Testis (tissue), 3 donors: Measurements from ENCODE around the gene PAXX. TPM values are rescaled to one million over a fixed set of nuclear protein-coding genes. Genes with fewer than 3 reads are reported as not detected.

Experiments
- DNase-seq: peaks from one replicate; pipeline ENCODE4 v3.0.0-alpha.2; 2019
- H3K27ac ChIP-seq, 2 donors: fragments of 200-600 bp; sonication (generic); one replicate each; pipeline ENCODE4 v1.5.1; 2019
- H3K27me3 ChIP-seq: fragments of 200-600 bp; sonication (generic); one replicate; pipeline ENCODE4 v1.5.1; 2019
- H3K36me3 ChIP-seq: fragments of 200-600 bp; sonication (generic); one replicate; pipeline ENCODE4 v1.5.1; 2017; ENCODE audit warnings: low read depth; ENCODE audit errors: missing control alignments
- H3K4me1 ChIP-seq: fragments of 200-600 bp; sonication (generic); one replicate; pipeline ENCODE4 v1.5.1; 2019
- H3K4me3 ChIP-seq, 2 donors: fragments of 200-600 bp; sonication (generic); one replicate each; pipeline ENCODE4 v1.5.1; 2017 to 2019
- H3K9me3 ChIP-seq: fragments of 200-600 bp; sonication (generic); one replicate; pipeline ENCODE4 v1.5.1; 2017
- POLR2A ChIP-seq: fragments of 450-650 bp; IDR thresholded peaks from one replicate; pipeline ENCODE4 v1.6.1; 2017; ENCODE audit warnings: antibody characterized with exemption, mild to moderate bottlenecking, moderate library complexity
- WGBS, 2 donors: methylation state at CpG; one replicate each; pipeline ENCODE4 v1.1.5; 2018; 5-methylcytosine and 5-hydroxymethylcytosine counted together
- intact Hi-C: fragments of 100-400 bp; cut with DNase I; formaldehyde crosslinking; loops from one replicate; pipeline ENCODE4 v1.15.1; 2023; ENCODE audit warnings: low total_unique reads
- polyA plus RNA-seq: library from polyadenylated mRNA; stranded (reverse); fragments of 350-450 nt; fragmentation: Illumina TruSeq; extraction: RNeasy Lipid Tissue Mini Kit (QIAGEN cat#74804); gene quantifications from one replicate; pipeline ENCODE4 v1.2.3, GENCODE V29; 2014; ENCODE audit warnings: low read depth, low replicate concordance; ENCODE audit not compliant: insufficient read depth
- total RNA-seq, 2 donors: library from RNA; depleted of rRNA; stranded (reverse); fragments of >200 nt; gene quantifications; one replicate each; pipeline ENCODE4 v1.2.3, GENCODE V29; 2016
- TF ChIP-seq, protein P1 (sequence below), 3 experiments: fragments of 450-650 bp in 2 of 3; fragments of 200-600 bp in 1 of 3; sonication (generic) in 1 of 3; IDR thresholded peaks; one replicate each; pipeline ENCODE4 v1.5.1; 2016 to 2019; ENCODE audit warnings: antibody characterized with exemption in 3 of 3, mild to moderate bottlenecking in 2 of 3, moderate library complexity in 1 of 3

The PAXX gene
- total and polyA plus RNA-seq, 3 donors from 2014 or later: 25.9 to 56.6 (median 47.8) TPM

DNA sequence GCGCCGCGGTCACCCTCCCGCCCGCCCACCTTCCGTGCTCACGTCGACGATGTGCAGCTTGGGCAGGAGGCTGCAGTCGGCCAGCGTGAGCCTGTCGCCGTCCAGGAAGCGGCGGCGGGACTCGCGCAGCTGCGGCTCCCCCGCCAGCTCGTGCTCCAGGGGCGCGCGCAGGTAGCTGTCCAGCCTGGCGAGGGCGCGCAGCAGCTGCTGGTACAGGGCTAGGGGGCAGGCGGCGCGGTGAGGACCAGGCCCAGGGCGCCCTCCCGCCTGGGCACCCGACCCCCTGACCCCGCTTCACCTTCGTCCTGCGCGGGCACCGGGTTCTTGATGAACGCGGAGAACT is 2.6 kb downstream of the PAXX start:
- Histone ChIP-seq H3K9me3 (no peaks in the 10 kb centered on the region), H3K4me3 (peak overlapping the region; percentile 12 to 44), H3K4me1 (peaks cover 21% of the 10 kb centered on the region), H3K27me3 (no peaks in the 10 kb centered on the region), H3K36me3 (no peaks in the 10 kb centered on the region), H3K27ac (no peak overlapping the region)
- TF ChIP-seq POLR2A: no peak
- TF ChIP-seq, protein P1, sequence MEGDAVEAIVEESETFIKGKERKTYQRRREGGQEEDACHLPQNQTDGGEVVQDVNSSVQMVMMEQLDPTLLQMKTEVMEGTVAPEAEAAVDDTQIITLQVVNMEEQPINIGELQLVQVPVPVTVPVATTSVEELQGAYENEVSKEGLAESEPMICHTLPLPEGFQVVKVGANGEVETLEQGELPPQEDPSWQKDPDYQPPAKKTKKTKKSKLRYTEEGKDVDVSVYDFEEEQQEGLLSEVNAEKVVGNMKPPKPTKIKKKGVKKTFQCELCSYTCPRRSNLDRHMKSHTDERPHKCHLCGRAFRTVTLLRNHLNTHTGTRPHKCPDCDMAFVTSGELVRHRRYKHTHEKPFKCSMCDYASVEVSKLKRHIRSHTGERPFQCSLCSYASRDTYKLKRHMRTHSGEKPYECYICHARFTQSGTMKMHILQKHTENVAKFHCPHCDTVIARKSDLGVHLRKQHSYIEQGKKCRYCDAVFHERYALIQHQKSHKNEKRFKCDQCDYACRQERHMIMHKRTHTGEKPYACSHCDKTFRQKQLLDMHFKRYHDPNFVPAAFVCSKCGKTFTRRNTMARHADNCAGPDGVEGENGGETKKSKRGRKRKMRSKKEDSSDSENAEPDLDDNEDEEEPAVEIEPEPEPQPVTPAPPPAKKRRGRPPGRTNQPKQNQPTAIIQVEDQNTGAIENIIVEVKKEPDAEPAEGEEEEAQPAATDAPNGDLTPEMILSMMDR (IDR thresholded peaks at IDR 0.05): no peak
- intact Hi-C loops: no loop called here
- 50 to 63% methylated on average over 11 to 40 of the region's 40 CpGs for WGBS, 2 donors
- DNase-seq: no peak

DNA sequence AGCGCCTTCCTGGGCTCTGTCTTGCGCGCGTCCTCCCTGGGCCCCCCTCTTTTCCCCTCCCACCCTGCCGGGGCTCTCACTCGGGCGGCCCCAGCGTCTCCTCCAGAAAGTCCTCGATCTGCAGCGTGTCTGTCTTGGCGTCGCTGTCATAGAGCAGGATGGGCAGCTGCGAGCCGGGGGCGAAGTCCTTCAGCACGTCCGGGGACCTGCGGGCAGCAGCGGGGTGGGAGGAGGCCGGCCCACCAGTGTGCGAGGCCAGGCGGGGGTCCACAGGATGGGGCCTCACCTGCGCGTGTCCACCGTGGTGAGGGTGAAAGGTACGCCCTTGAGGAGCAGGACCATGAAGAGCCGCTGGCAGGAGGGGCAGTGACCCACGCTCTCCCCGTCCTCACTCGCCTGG is 3.1 kb downstream of the PAXX start:
- intact Hi-C loops: no loop called here
- Histone ChIP-seq H3K27ac (no peak overlapping the region), H3K9me3 (no peaks in the 10 kb centered on the region), H3K36me3 (no peaks in the 10 kb centered on the region), H3K4me1 (peaks cover 21% of the 10 kb centered on the region), H3K27me3 (no peaks in the 10 kb centered on the region), H3K4me3 (peak overlapping the region in 1 of 2 donors; percentile 44)
- DNase-seq: no peak
- TF ChIP-seq, protein P1 (IDR thresholded peaks at IDR 0.05): no peak
- TF ChIP-seq POLR2A: no peak
- 40 to 46% methylated on average over 8 to 30 of the region's 30 CpGs for WGBS, 2 donors

DNA sequence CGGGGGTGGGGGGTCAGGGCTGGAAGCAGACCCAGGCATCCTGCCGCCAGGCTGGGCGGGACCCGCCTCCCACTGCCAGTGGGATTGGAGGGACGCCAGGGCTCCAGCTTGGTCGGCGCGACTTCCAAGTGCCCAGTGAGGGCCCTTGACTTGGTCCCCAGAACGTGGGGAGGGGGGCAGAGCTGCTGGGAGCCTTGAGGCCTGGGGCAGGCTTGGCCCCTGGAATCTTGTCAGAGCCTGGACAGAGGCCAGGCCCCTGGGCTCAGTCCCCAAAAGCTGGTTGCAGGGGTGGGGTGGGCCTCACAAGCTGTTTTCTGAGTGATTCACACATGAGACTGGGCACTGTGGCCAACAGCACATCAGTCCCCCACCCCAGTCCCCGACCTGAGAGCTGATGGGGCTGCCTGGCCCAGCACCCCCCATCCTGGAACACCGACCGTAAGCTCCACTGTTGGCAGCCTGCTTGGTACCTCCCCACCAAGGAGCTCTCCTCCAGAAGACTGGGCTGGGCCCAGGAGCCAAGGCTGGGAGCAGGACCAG is 3.6 kb downstream of the PAXX start:
- TF ChIP-seq, protein P1 (IDR thresholded peaks at IDR 0.05): no peak
- no peak for TF ChIP-seq POLR2A
- intact Hi-C loops: no loop called here
- Histone ChIP-seq H3K27ac (no peak overlapping the region), H3K27me3 (no peaks in the 10 kb centered on the region), H3K9me3 (no peaks in the 10 kb centered on the region), H3K4me1 (peaks cover 21% of the 10 kb centered on the region), H3K4me3 (no peak overlapping the region), H3K36me3 (no peaks in the 10 kb centered on the region)
- WGBS, 2 donors: 17 to 30% methylated on average over 7 to 9 of the region's 12 CpGs
- no peak for DNase-seq

DNA sequence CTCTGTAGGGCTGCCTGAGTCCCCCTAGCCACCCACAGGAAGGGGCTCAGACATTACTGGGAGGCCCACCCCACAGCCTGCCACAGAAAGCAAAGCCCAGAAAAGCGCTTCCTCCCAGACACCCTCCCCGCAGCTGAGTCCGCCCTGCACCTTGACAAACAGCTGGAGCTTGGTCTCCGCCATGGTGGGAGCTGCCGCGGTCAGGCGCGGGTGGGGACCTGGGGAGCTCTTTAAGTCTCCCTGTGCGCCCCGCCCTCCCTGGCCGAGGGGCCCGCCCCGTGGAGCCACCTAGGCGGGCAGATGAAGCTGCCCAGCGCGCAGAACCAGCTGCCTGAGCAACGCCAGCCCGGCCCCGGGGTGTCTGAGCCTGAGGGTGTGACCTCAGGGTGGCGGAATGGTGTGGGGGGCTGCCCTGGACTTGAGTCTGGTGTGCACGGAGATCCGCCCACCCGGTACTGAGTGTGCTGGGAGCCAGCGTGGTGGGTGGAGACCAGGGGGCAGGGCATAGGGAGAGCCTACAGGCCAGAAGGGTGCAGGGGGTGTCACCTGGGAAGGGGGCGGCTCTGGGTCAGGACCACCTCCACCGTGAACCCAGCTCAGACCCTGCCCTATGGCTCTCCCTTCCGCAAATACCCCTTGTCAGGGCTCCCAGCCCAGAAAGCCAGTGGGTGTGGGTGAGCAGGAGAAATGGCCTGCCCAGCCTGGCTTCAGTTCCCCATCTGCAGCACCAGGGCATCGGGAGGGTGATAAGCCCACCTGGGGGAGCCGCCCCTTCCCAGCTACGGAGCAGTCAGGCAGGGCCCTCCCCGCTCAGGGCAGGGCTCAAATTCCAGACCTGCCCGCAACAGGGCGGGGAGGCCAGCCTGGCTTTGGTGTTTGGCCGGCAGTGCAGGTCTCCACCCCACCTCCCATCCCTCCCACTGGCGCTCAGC is 4.4 kb downstream of the PAXX start, which contains the start of gene CLIC3:
Gene CLIC3 (minus strand): TSS at position 208 of the 932 bp plus-strand sequence. CDS start 25 bp downstream, at position 183.
- 59 to 90% methylated on average over 3 to 35 of the region's 35 CpGs for WGBS, 2 donors
- H3K9me3 ChIP-seq: no peaks in the 10 kb centered on the region
- H3K27me3 ChIP-seq: no peaks in the 10 kb centered on the region
- TF ChIP-seq POLR2A: no peak
- TF ChIP-seq, protein P1 (IDR thresholded peaks at IDR 0.05): no peak
- H3K36me3 ChIP-seq: no peaks in the 10 kb centered on the region
- intact Hi-C loops: no loop called here
- peak within 1 kb of the TSS in 1 of 2 donors; percentile 44 for H3K4me3 ChIP-seq
- peaks cover 14% of the 10 kb centered on the region for H3K4me1 ChIP-seq
- no peak within 1 kb of the TSS for H3K27ac ChIP-seq
- no peak for DNase-seq
